ENCODE results near the gene EFNB2. TPM values are rescaled to one million over a fixed set of nuclear protein-coding genes. Genes with fewer than 3 reads are reported as not detected.

The EFNB2 gene
- total and polyA plus RNA-seq, 8 donors, result 3.0 to 48.7 (median 13.4) TPM

GRCh38 chr13:106503730-106504453, 31.6 kb downstream of the EFNB2 start:
- intact Hi-C loops (cut with DNase I; ENCODE audit: low total_unique reads), result no loop called here
- Histone ChIP-seq H3K27ac (no peak overlapping the region), H3K36me3 (no peaks in the 10 kb centered on the region), H3K27me3 (no peaks in the 10 kb centered on the region), H3K9me3 (no peaks in the 10 kb centered on the region), H3K4me3 (no peak overlapping the region), H3K4me1 (peaks cover 0 to 23% (median 2%) of the 10 kb centered on the region in 4 donors)
- DNase-seq, result no peak
- 71 to 94% (median 86%) methylated on average over 9 of the region's 9 CpGs for WGBS, 5 donors
- TF ChIP-seq CTCF (IDR thresholded peaks at IDR 0.05) (no peak), POLR2A (IDR thresholded peaks at IDR 0.05) (no peak), POLR2AphosphoS5 (IDR thresholded peaks at IDR 0.05) (no peak), EP300 (IDR thresholded peaks at IDR 0.05) (no peak)

GRCh38 chr13:106503272-106503671, 32.2 kb downstream of the EFNB2 start:
- no peak for DNase-seq
- peaks cover 0 to 28% (median 4%) of the 10 kb centered on the region in 4 donors for H3K4me1 ChIP-seq
- no peak for TF ChIP-seq CTCF (IDR thresholded peaks at IDR 0.05)
- TF ChIP-seq POLR2AphosphoS5 (IDR thresholded peaks at IDR 0.05), result no peak
- TF ChIP-seq EP300 (IDR thresholded peaks at IDR 0.05), result no peak
- TF ChIP-seq POLR2A (IDR thresholded peaks at IDR 0.05), result no peak
- no peak overlapping the region for H3K4me3 ChIP-seq
- H3K9me3 ChIP-seq, result no peaks in the 10 kb centered on the region
- WGBS, 5 donors, result 77 to 88% (median 81%) methylated on average over 5 of the region's 5 CpGs
- no peaks in the 10 kb centered on the region for H3K36me3 ChIP-seq
- H3K27me3 ChIP-seq, result no peaks in the 10 kb centered on the region
- intact Hi-C loops (cut with DNase I; ENCODE audit: low total_unique reads), result no loop called here
- no peak overlapping the region for H3K27ac ChIP-seq

- Histone ChIP-seq H3K36me3 (no peaks in the 10 kb centered on the region), H3K4me1 (peaks cover 0 to 50% (median 14%) of the 10 kb centered on the region in 4 donors), H3K9me3 (no peaks in the 10 kb centered on the region), H3K27ac (no peak overlapping the region), H3K27me3 (no peaks in the 10 kb centered on the region), H3K4me3 (no peak overlapping the region)
- TF ChIP-seq POLR2A (IDR thresholded peaks at IDR 0.05) (no peak), POLR2AphosphoS5 (IDR thresholded peaks at IDR 0.05) (no peak), CTCF (IDR thresholded peaks at IDR 0.05) (no peak), EP300 (IDR thresholded peaks at IDR 0.05) (no peak)
- 78 to 87% (median 80%) methylated on average over 6 of the region's 6 CpGs for WGBS, 5 donors
- intact Hi-C loops (cut with DNase I; ENCODE audit: low total_unique reads), result no loop called here
- DNase-seq, result no peak
These were observed 35.0 kb downstream of the EFNB2 start for GRCh38 chr13:106500445-106500844.

GRCh38 chr13:106499896-106500295, 35.6 kb downstream of the EFNB2 start:
- Histone ChIP-seq H3K9me3 (no peaks in the 10 kb centered on the region), H3K27ac (peak overlapping the region in 1 of 5 donors; percentile 2), H3K27me3 (no peaks in the 10 kb centered on the region), H3K4me3 (no peak overlapping the region), H3K36me3 (peaks cover 0 to 2% (median under 1%) of the 10 kb centered on the region in 4 donors), H3K4me1 (peaks cover 0 to 50% (median 14%) of the 10 kb centered on the region in 4 donors)
- 54 to 69% (median 57%) methylated on average over 4 of the region's 4 CpGs for WGBS, 5 donors
- intact Hi-C loops (cut with DNase I; ENCODE audit: low total_unique reads), result no loop called here
- no peak for DNase-seq
- TF ChIP-seq POLR2A (IDR thresholded peaks at IDR 0.05) (no peak), CTCF (IDR thresholded peaks at IDR 0.05) (no peak), EP300 (IDR thresholded peaks at IDR 0.05) (no peak), POLR2AphosphoS5 (IDR thresholded peaks at IDR 0.05) (no peak)
